Calu3 (cell line): ENCODE data around the gene COL9A3. TPM values are rescaled to one million over a fixed set of nuclear protein-coding genes. Genes with fewer than 3 reads are reported as not detected.

Experiments
- BruUV-seq: library from RNA; stranded (reverse); fragments of 400-500 nt; replicated peaks from 2 replicates; lab custom pipeline; 2021; lab: Mats Ljungman, UMichigan
- CTCF ChIA-PET: fragments of 300-600 bp; sonication (Branson Sonifier 250); formaldehyde crosslinking; loops from one replicate; lab custom pipeline; 2022; ENCODE audit warnings: antibody characterized with exemption; lab: Charles Lee
- DNase-seq: peaks from one replicate; pipeline ENCODE4 v3.0.0; 2022
- H3K27ac Mint-ChIP-seq: one replicate; pipeline ENCODE4 v1.8.0; 2022; ENCODE audit warnings: mixed read lengths; ENCODE audit not compliant: unreplicated experiment
- H3K27me3 Mint-ChIP-seq: one replicate; pipeline ENCODE4 v1.8.0; 2022; ENCODE audit warnings: mixed read lengths; ENCODE audit not compliant: unreplicated experiment
- H3K36me3 Mint-ChIP-seq: one replicate; pipeline ENCODE4 v1.8.0; 2022; ENCODE audit warnings: mild to moderate bottlenecking, moderate library complexity, mixed read lengths; ENCODE audit not compliant: insufficient read depth, unreplicated experiment
- H3K4me1 Mint-ChIP-seq: one replicate; pipeline ENCODE4 v1.8.0; 2022; ENCODE audit warnings: mild to moderate bottlenecking, low read depth, mixed read lengths; ENCODE audit not compliant: unreplicated experiment
- H3K4me3 Mint-ChIP-seq: one replicate; pipeline ENCODE4 v1.8.0; 2022; ENCODE audit warnings: mild to moderate bottlenecking, low read depth, moderate library complexity, mixed read lengths; ENCODE audit not compliant: unreplicated experiment
- H3K9me3 Mint-ChIP-seq: one replicate; pipeline ENCODE4 v1.8.0; 2022; ENCODE audit warnings: low read depth, mixed read lengths; ENCODE audit not compliant: unreplicated experiment
- CTCF ChIP-seq: fragments of 200-600 bp; IDR thresholded peaks from one replicate; pipeline ENCODE4 v1.8.0; 2022; ENCODE audit warnings: antibody characterized with exemption; ENCODE audit not compliant: unreplicated experiment
- intact Hi-C: fragments of 100-400 bp; cut with micrococcal nuclease; formaldehyde crosslinking; loops from one replicate; pipeline ENCODE4 v1.10.0; 2022; ENCODE audit not compliant: unreplicated experiment
- total RNA-seq: library from RNA; stranded (reverse); gene quantifications from 2 replicates; pipeline ENCODE4 v1.2.3, GENCODE V29; 2022

Gene COL9A3
- total RNA-seq, 1 experiment from 2014 or later = 2.7 TPM

- peak overlapping the region; percentile 44 for H3K4me3 Mint-ChIP-seq
- TF ChIP-seq CTCF = no peak
- H3K27ac Mint-ChIP-seq = peak overlapping the region; percentile 41
- BruUV-seq = no TSS peak
- peaks cover 23% of the 10 kb centered on the region for H3K27me3 Mint-ChIP-seq
- H3K36me3 Mint-ChIP-seq = peaks cover 51% of the 10 kb centered on the region
- no peaks in the 10 kb centered on the region for H3K9me3 Mint-ChIP-seq
- intact Hi-C loops = no loop called here
- CTCF ChIA-PET = interaction anchor here (1.4 to 2.1 kb wide), 3 partner anchors 8 to 299 kb away, joined by 3 to 5 read pairs (median 4); partner anchors contain the start of gene MRGBP
- DNase-seq = no peak
- H3K4me1 Mint-ChIP-seq = peaks cover 10% of the 10 kb centered on the region
Observed at GRCh38 chr20:62814709-62815065, 2.2 kb upstream of the COL9A3 start.

GRCh38 chr20:62815066-62815991 lies 1.5 kb upstream of the COL9A3 start:
- H3K4me1 Mint-ChIP-seq = peaks cover 16% of the 10 kb centered on the region
- no peak for TF ChIP-seq CTCF
- H3K36me3 Mint-ChIP-seq = peaks cover 46% of the 10 kb centered on the region
- peak overlapping the region; percentile 44 for H3K4me3 Mint-ChIP-seq
- peak overlapping the region; percentile 41 for H3K27ac Mint-ChIP-seq
- no TSS peak for BruUV-seq
- intact Hi-C loops = no loop called here
- peak; percentile 76 for DNase-seq
- CTCF ChIA-PET = interaction anchor here (0.6 to 2.1 kb wide), 7 partner anchors 8 to 300 kb away, joined by 3 to 5 read pairs (median 3); partner anchors contain the start of gene MRGBP
- H3K27me3 Mint-ChIP-seq = peaks cover 23% of the 10 kb centered on the region
- no peaks in the 10 kb centered on the region for H3K9me3 Mint-ChIP-seq

GRCh38 chr20:62816031-62816883 lies 593 bp upstream of the COL9A3 start:
- no peak for TF ChIP-seq CTCF
- CTCF ChIA-PET = interaction anchor here (0.7 to 2.1 kb wide), 6 partner anchors 8 to 22 kb away, joined by 3 to 5 read pairs (median 4); partner anchors contain the start of gene MRGBP
- peaks cover 17% of the 10 kb centered on the region for H3K4me1 Mint-ChIP-seq
- peak overlapping the region; percentile 44 for H3K4me3 Mint-ChIP-seq
- H3K27me3 Mint-ChIP-seq = peaks cover 23% of the 10 kb centered on the region
- BruUV-seq = no TSS peak
- DNase-seq = no peak
- intact Hi-C loops = no loop called here
- H3K36me3 Mint-ChIP-seq = peaks cover 40% of the 10 kb centered on the region
- H3K9me3 Mint-ChIP-seq = no peaks in the 10 kb centered on the region
- no peak overlapping the region for H3K27ac Mint-ChIP-seq

- H3K4me1 Mint-ChIP-seq = peaks cover 22% of the 10 kb centered on the region
- TF ChIP-seq CTCF = no peak
- no TSS peak for BruUV-seq
- H3K9me3 Mint-ChIP-seq = no peaks in the 10 kb centered on the region
- H3K27ac Mint-ChIP-seq = no peak overlapping the region
- CTCF ChIA-PET = interaction anchor here (0.6 to 0.8 kb wide), 2 partner anchors 20 to 24 kb away, joined by 3 read pairs; no protein-coding TSS in a partner anchor
- peaks cover 25% of the 10 kb centered on the region for H3K36me3 Mint-ChIP-seq
- peaks cover 23% of the 10 kb centered on the region for H3K27me3 Mint-ChIP-seq
- H3K4me3 Mint-ChIP-seq = no peak overlapping the region
- intact Hi-C loops = no loop called here
- no peak for DNase-seq
Observed at GRCh38 chr20:62817975-62818591, 1.2 kb downstream of the COL9A3 start.
